GM23338 (cell line): ENCODE data around the gene PLD1. TPM values are rescaled to one million over a fixed set of nuclear protein-coding genes. Genes with fewer than 3 reads are reported as not detected.

Experiments used
- ATAC-seq: fragments of 200-7000 bp; cut with Tn5 transposase; 3 replicates; pipeline ENCODE4 v1.9.1; 2020
- DNase-seq: peaks from one replicate; pipeline ENCODE4 v3.0.0-alpha.2; 2015; ENCODE audit warnings: low spot score
- H2AFZ ChIP-seq: fragments of 200-600 bp; sonication (generic); 2 replicates; pipeline ENCODE4 v1.8.0; 2016; ENCODE audit warnings: antibody characterized with exemption, mild to moderate bottlenecking, moderate library complexity
- H3F3A ChIP-seq: fragments of 200-600 bp; sonication (generic); replicated peaks from 2 replicates; pipeline ENCODE4 v1.8.0; 2017; ENCODE audit warnings: antibody characterized with exemption, mixed run types, low read depth
- H3K27ac ChIP-seq: fragments of 200-600 bp; sonication (generic); 2 replicates; pipeline ENCODE4 v1.6.1; 2016; ENCODE audit warnings: low read depth
- H3K27me3 ChIP-seq: fragments of 200-600 bp; sonication (generic); 2 replicates; pipeline ENCODE4 v1.8.0; 2016; ENCODE audit warnings: mild to moderate bottlenecking, mixed run types, moderate library complexity; ENCODE audit not compliant: insufficient read depth
- H3K36me3 ChIP-seq: fragments of 200-600 bp; sonication (generic); 2 replicates; pipeline ENCODE4 v1.8.0; 2016; ENCODE audit warnings: mild to moderate bottlenecking; ENCODE audit not compliant: insufficient read depth
- H3K4me1 ChIP-seq: fragments of 200-600 bp; sonication (generic); 2 replicates; pipeline ENCODE4 v1.8.0; 2016; ENCODE audit warnings: mild to moderate bottlenecking, moderate library complexity; ENCODE audit not compliant: insufficient read depth
- H3K4me2 ChIP-seq: fragments of 200-600 bp; sonication (generic); 2 replicates; pipeline ENCODE4 v1.7.1; 2017; ENCODE audit warnings: mixed run types
- H3K4me3 ChIP-seq: fragments of 200-600 bp; sonication (generic); 2 replicates; pipeline ENCODE4 v1.6.1; 2016; ENCODE audit warnings: mixed run types
- H3K79me2 ChIP-seq: fragments of 200-600 bp; sonication (generic); replicated peaks from 2 replicates; pipeline ENCODE4 v1.8.0; 2017; ENCODE audit warnings: mild to moderate bottlenecking; ENCODE audit not compliant: insufficient read depth
- H3K9me2 ChIP-seq: fragments of 200-600 bp; sonication (generic); 2 replicates; pipeline ENCODE4 v1.8.0; 2017; ENCODE audit not compliant: insufficient read depth
- H4K20me1 ChIP-seq: fragments of 200-600 bp; sonication (generic); replicated peaks from 2 replicates; pipeline ENCODE4 v1.8.0; 2017; ENCODE audit warnings: mild to moderate bottlenecking; ENCODE audit not compliant: insufficient read depth
- H3K27ac Mint-ChIP-seq: 2 replicates; pipeline ENCODE4 v1.8.0; 2020; ENCODE audit warnings: inconsistent platforms, mild to moderate bottlenecking, moderate library complexity, mixed read lengths
- H3K27me3 Mint-ChIP-seq: 3 replicates; pipeline ENCODE4 v1.8.0; 2022; ENCODE audit warnings: low read depth, mild to moderate bottlenecking, moderate library complexity, mixed read lengths, inconsistent platforms; ENCODE audit not compliant: insufficient read depth, poor library complexity
- H3K36me3 Mint-ChIP-seq: 3 replicates; pipeline ENCODE4 v1.8.0; 2021; ENCODE audit warnings: low read depth, mild to moderate bottlenecking, inconsistent platforms, moderate library complexity, mixed read lengths
- H3K4me1 Mint-ChIP-seq: 3 replicates; pipeline ENCODE4 v1.8.0; 2020; ENCODE audit warnings: mild to moderate bottlenecking, inconsistent platforms, mixed read lengths
- H3K4me3 Mint-ChIP-seq: 3 replicates; pipeline ENCODE4 v1.8.0; 2021; ENCODE audit warnings: moderate library complexity, mild to moderate bottlenecking, inconsistent platforms, mixed read lengths
- H3K9me3 Mint-ChIP-seq: 3 replicates; pipeline ENCODE4 v1.8.0; 2020; ENCODE audit warnings: moderate library complexity, mild to moderate bottlenecking, inconsistent platforms, mixed read lengths
- CREB1 ChIP-seq: fragments of 250-450 bp; sonication (Bioruptor Pico); IDR thresholded peaks from 2 replicates; pipeline ENCODE4 v1.5.0; 2020; ENCODE audit warnings: low read depth, mild to moderate bottlenecking, moderate library complexity
- EZH2 ChIP-seq: fragments of 200-600 bp; sonication (generic); IDR thresholded peaks from one replicate; pipeline ENCODE4 v1.8.0; 2017; ENCODE audit warnings: antibody characterized with exemption, mild to moderate bottlenecking, low read depth; ENCODE audit not compliant: unreplicated experiment
- EZH2phosphoT487 ChIP-seq: fragments of 200-600 bp; sonication (generic); IDR thresholded peaks from one replicate; pipeline ENCODE4 v1.8.1; 2018; ENCODE audit warnings: antibody characterized with exemption; ENCODE audit not compliant: unreplicated experiment
- JUNB ChIP-seq: IDR thresholded peaks from one replicate; pipeline ENCODE4 v1.6.1; 2016; ENCODE audit warnings: antibody characterized with exemption; ENCODE audit not compliant: unreplicated experiment
- NANOG ChIP-seq: IDR thresholded peaks from 2 replicates; pipeline ENCODE4 v1.6.1; 2016; ENCODE audit warnings: antibody characterized with exemption, borderline replicate concordance
- POLR2AphosphoS5 ChIP-seq: IDR thresholded peaks from 2 replicates; pipeline ENCODE4 v1.6.1; 2016; ENCODE audit warnings: antibody characterized with exemption, low read depth
- STAT1 ChIP-seq: IDR thresholded peaks from one replicate; pipeline ENCODE4 v1.6.1; 2016; ENCODE audit warnings: antibody characterized with exemption; ENCODE audit not compliant: unreplicated experiment
- ZNF114 ChIP-seq: fragments of 250-450 bp; sonication (Bioruptor Pico); IDR thresholded peaks from 2 replicates; pipeline ENCODE4 v1.5.0; 2020; ENCODE audit warnings: mild to moderate bottlenecking, moderate library complexity
- ZNF331 ChIP-seq: fragments of 250-450 bp; sonication (Bioruptor Pico); IDR thresholded peaks from 2 replicates; pipeline ENCODE4 v1.5.0; 2020; ENCODE audit warnings: low read depth, mild to moderate bottlenecking, moderate library complexity
- polyA plus RNA-seq: library from polyadenylated mRNA; unstranded; fragments of >200 nt; fragmentation: Nextera tagmentation; extraction: Ambion mirVana; gene quantifications from 2 replicates; pipeline ENCODE4 v1.2.1, GENCODE V29; 2016
- total RNA-seq: library from RNA; depleted of rRNA; stranded (reverse); fragments of >200 nt; shearing (Covaris generic); gene quantifications from 2 replicates; pipeline ENCODE4 v1.2.3, GENCODE V29; 2014
- TF ChIP-seq, protein P1 (sequence below): IDR thresholded peaks from 2 replicates; pipeline ENCODE4 v1.6.1; 2016; ENCODE audit warnings: antibody characterized with exemption
- TF ChIP-seq, protein P2 (sequence below): fragments of 250-450 bp; sonication (Bioruptor Pico); IDR thresholded peaks from 2 replicates; pipeline ENCODE4 v1.5.0; 2020; ENCODE audit warnings: mild to moderate bottlenecking, moderate library complexity
- TF ChIP-seq, protein P3 (sequence below): IDR thresholded peaks from one replicate; pipeline ENCODE4 v1.6.1; 2018; ENCODE audit warnings: antibody characterized with exemption; ENCODE audit not compliant: unreplicated experiment
- TF ChIP-seq, protein P4 (sequence below), 2 experiments: fragments of 200-600 bp in 1 of 2; sonication (generic) in 1 of 2; conservative IDR thresholded peaks; 2 replicates each; pipeline versions ENCODE4 v1.5.1 to v1.6.1; 2016 to 2017; ENCODE audit warnings: antibody characterized with exemption in 2 of 2, low read depth in 2 of 2, mild to moderate bottlenecking in 2 of 2, moderate library complexity in 1 of 2

Gene PLD1
- total and polyA plus RNA-seq, 2 experiments from 2014 or later: 1.4 to 2.2 TPM

DNA sequence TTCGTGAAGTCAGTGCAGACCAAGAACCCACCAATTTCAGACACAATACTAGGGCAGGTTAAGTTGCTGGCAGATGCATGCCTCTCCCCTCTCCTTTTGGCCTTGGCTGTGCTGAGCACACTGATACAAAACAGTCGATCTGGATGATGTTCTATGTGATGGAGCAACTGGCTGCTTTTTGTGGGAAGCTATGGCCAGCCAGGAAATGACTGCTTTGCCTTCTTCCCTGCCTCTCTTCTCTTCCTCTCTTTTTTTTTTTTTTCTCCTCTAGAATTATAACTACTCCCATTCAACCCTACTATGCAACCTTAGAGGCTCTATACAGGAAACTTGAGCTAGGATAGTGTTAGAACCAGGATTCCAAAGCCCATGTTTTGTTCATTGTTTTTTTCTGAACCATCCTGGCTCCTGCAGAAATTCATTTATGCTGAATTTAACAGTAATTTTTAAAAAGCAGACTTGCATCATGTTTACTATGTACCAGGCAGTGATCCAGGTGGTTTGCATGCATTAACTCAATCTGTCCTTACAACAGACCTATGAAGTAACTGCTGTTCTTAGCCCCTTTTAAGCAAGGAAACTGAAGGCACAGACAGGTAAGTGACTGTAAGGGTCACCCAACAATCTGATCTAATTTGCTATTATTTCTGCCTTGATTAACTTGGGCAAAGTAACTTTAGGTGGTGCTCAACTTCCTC lies 62.9 kb downstream of the PLD1 start:
- Mint-ChIP-seq H3K9me3 (peaks cover 26% of the 10 kb centered on the region), H3K4me3 (no peak overlapping the region), H3K4me1 (peaks cover 30% of the 10 kb centered on the region), H3K36me3 (peaks cover 17% of the 10 kb centered on the region), H3K27ac (peak overlapping the region; percentile 13), H3K27me3 (peaks cover 2% of the 10 kb centered on the region)
- Histone ChIP-seq H3K79me2 (no peaks in the 10 kb centered on the region), H3K4me2 (no peak overlapping the region; the same call in 1 of the 2 replicates), H3K36me3 (no peaks in the 10 kb centered on the region), H4K20me1 (no peaks in the 10 kb centered on the region), H3K27ac (no peak overlapping the region), H3K4me1 (peaks cover 14% of the 10 kb centered on the region; the same call in 1 of the 2 replicates), H3K27me3 (no peaks in the 10 kb centered on the region), H3K4me3 (no peak overlapping the region), H2AFZ (no peak overlapping the region), H3F3A (no peaks in the 10 kb centered on the region), H3K9me2 (no peaks in the 10 kb centered on the region)
- DNase-seq (no peak), ATAC-seq (no peak)
- TF ChIP-seq EZH2 (no peak), EZH2phosphoT487 (no peak), ZNF114 (CRISPR knock-in tag) (no peak), POLR2AphosphoS5 (no peak), STAT1 (no peak), CREB1 (CRISPR knock-in tag) (no peak), NANOG (no peak), ZNF331 (CRISPR knock-in tag) (no peak), JUNB (no peak)
- TF ChIP-seq, protein P1, sequence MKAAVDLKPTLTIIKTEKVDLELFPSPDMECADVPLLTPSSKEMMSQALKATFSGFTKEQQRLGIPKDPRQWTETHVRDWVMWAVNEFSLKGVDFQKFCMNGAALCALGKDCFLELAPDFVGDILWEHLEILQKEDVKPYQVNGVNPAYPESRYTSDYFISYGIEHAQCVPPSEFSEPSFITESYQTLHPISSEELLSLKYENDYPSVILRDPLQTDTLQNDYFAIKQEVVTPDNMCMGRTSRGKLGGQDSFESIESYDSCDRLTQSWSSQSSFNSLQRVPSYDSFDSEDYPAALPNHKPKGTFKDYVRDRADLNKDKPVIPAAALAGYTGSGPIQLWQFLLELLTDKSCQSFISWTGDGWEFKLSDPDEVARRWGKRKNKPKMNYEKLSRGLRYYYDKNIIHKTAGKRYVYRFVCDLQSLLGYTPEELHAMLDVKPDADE: no peak
- TF ChIP-seq, protein P2, sequence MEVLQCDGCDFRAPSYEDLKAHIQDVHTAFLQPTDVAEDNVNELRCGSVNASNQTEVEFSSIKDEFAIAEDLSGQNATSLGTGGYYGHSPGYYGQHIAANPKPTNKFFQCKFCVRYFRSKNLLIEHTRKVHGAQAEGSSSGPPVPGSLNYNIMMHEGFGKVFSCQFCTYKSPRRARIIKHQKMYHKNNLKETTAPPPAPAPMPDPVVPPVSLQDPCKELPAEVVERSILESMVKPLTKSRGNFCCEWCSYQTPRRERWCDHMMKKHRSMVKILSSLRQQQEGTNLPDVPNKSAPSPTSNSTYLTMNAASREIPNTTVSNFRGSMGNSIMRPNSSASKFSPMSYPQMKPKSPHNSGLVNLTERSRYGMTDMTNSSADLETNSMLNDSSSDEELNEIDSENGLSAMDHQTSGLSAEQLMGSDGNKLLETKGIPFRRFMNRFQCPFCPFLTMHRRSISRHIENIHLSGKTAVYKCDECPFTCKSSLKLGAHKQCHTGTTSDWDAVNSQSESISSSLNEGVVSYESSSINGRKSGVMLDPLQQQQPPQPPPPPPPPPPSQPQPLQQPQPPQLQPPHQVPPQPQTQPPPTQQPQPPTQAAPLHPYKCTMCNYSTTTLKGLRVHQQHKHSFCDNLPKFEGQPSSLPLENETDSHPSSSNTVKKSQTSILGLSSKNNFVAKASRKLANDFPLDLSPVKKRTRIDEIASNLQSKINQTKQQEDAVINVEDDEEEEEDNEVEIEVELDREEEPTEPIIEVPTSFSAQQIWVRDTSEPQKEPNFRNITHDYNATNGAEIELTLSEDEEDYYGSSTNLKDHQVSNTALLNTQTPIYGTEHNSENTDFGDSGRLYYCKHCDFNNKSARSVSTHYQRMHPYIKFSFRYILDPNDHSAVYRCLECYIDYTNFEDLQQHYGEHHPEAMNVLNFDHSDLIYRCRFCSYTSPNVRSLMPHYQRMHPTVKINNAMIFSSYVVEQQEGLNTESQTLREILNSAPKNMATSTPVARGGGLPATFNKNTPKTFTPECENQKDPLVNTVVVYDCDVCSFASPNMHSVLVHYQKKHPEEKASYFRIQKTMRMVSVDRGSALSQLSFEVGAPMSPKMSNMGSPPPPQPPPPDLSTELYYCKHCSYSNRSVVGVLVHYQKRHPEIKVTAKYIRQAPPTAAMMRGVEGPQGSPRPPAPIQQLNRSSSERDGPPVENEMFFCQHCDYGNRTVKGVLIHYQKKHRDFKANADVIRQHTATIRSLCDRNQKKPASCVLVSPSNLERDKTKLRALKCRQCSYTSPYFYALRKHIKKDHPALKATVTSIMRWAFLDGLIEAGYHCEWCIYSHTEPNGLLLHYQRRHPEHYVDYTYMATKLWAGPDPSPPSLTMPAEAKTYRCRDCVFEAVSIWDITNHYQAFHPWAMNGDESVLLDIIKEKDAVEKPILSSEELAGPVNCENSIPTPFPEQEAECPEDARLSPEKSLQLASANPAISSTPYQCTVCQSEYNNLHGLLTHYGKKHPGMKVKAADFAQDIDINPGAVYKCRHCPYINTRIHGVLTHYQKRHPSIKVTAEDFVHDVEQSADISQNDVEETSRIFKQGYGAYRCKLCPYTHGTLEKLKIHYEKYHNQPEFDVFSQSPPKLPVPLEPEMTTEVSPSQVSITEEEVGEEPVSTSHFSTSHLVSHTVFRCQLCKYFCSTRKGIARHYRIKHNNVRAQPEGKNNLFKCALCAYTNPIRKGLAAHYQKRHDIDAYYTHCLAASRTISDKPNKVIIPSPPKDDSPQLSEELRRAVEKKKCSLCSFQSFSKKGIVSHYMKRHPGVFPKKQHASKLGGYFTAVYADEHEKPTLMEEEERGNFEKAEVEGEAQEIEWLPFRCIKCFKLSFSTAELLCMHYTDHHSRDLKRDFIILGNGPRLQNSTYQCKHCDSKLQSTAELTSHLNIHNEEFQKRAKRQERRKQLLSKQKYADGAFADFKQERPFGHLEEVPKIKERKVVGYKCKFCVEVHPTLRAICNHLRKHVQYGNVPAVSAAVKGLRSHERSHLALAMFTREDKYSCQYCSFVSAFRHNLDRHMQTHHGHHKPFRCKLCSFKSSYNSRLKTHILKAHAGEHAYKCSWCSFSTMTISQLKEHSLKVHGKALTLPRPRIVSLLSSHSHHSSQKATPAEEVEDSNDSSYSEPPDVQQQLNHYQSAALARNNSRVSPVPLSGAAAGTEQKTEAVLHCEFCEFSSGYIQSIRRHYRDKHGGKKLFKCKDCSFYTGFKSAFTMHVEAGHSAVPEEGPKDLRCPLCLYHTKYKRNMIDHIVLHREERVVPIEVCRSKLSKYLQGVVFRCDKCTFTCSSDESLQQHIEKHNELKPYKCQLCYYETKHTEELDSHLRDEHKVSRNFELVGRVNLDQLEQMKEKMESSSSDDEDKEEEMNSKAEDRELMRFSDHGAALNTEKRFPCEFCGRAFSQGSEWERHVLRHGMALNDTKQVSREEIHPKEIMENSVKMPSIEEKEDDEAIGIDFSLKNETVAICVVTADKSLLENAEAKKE: no peak
- TF ChIP-seq, protein P3, sequence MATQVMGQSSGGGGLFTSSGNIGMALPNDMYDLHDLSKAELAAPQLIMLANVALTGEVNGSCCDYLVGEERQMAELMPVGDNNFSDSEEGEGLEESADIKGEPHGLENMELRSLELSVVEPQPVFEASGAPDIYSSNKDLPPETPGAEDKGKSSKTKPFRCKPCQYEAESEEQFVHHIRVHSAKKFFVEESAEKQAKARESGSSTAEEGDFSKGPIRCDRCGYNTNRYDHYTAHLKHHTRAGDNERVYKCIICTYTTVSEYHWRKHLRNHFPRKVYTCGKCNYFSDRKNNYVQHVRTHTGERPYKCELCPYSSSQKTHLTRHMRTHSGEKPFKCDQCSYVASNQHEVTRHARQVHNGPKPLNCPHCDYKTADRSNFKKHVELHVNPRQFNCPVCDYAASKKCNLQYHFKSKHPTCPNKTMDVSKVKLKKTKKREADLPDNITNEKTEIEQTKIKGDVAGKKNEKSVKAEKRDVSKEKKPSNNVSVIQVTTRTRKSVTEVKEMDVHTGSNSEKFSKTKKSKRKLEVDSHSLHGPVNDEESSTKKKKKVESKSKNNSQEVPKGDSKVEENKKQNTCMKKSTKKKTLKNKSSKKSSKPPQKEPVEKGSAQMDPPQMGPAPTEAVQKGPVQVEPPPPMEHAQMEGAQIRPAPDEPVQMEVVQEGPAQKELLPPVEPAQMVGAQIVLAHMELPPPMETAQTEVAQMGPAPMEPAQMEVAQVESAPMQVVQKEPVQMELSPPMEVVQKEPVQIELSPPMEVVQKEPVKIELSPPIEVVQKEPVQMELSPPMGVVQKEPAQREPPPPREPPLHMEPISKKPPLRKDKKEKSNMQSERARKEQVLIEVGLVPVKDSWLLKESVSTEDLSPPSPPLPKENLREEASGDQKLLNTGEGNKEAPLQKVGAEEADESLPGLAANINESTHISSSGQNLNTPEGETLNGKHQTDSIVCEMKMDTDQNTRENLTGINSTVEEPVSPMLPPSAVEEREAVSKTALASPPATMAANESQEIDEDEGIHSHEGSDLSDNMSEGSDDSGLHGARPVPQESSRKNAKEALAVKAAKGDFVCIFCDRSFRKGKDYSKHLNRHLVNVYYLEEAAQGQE: no peak
- TF ChIP-seq, protein P4, sequence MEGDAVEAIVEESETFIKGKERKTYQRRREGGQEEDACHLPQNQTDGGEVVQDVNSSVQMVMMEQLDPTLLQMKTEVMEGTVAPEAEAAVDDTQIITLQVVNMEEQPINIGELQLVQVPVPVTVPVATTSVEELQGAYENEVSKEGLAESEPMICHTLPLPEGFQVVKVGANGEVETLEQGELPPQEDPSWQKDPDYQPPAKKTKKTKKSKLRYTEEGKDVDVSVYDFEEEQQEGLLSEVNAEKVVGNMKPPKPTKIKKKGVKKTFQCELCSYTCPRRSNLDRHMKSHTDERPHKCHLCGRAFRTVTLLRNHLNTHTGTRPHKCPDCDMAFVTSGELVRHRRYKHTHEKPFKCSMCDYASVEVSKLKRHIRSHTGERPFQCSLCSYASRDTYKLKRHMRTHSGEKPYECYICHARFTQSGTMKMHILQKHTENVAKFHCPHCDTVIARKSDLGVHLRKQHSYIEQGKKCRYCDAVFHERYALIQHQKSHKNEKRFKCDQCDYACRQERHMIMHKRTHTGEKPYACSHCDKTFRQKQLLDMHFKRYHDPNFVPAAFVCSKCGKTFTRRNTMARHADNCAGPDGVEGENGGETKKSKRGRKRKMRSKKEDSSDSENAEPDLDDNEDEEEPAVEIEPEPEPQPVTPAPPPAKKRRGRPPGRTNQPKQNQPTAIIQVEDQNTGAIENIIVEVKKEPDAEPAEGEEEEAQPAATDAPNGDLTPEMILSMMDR (conservative IDR thresholded peaks at IDR 0.05; ENCODE audit: low read depth in 2 of 2): no peak
